HepG2 (cell line): Measurements from ENCODE around the gene SIVA1. TPM values are rescaled to one million over a fixed set of nuclear protein-coding genes. Genes with fewer than 3 reads are reported as not detected.

Experiments
- ATAC-seq: fragments of 200-7000 bp; cut with Tn5 transposase; 3 replicates; pipeline ENCODE4 v1.9.1; 2020; ENCODE audit warnings: mild to moderate bottlenecking, moderate library complexity
- BruUV-seq: library from RNA; stranded (reverse); fragments of 400-500 nt; replicated peaks from 2 replicates; lab custom pipeline; 2021; lab: Mats Ljungman, UMichigan
- CTCF ChIA-PET: fragments of 300-600 bp; formaldehyde crosslinking; extraction: SDS; loops from one replicate; lab custom pipeline; 2021; ENCODE audit warnings: low total read pairs, inconsistent platforms, low intra/inter-chr PET ratio; lab: Yijun Ruan, JAX
- POLR2A ChIA-PET: fragments of 350-600 bp; sonication (Branson Sonifier 250); formaldehyde crosslinking; loops from one replicate; lab custom pipeline; 2020; ENCODE audit warnings: antibody characterized with exemption, inconsistent platforms; lab: Yijun Ruan, JAX
- DNase-seq: peaks from one replicate; pipeline ENCODE4 v3.0.0-alpha.2; 2015; ENCODE audit warnings: low spot score
- FAIRE-seq: peaks from 3 replicates; lab custom pipeline; 2011; peaks lifted over from hg19 to GRCh38; lab: Jason Lieb, UNC
- H2AFZ ChIP-seq: one replicate; pipeline ENCODE4 v1.6.1; 2011; ENCODE audit warnings: low read length, inconsistent platforms
- H3K27ac ChIP-seq: fragments of 300-600 bp; 3 replicates; pipeline ENCODE4 v1.8.0; 2011; ENCODE audit warnings: mixed run types, mild to moderate bottlenecking, mixed read lengths, low read length, inconsistent platforms; ENCODE audit not compliant: insufficient read depth; ENCODE audit errors: extremely low read length
- H3K27me3 ChIP-seq, 2 experiments: fragments of 200-600 bp in 1 of 2; 2 replicates in 1 of 2; 3 replicates in 1 of 2; pipeline versions ENCODE4 v1.6.0 to v1.8.0; 2011; ENCODE audit warnings: low read length in 2 of 2, mild to moderate bottlenecking in 2 of 2, moderate library complexity in 2 of 2, inconsistent platforms in 1 of 2; ENCODE audit not compliant: insufficient read depth in 2 of 2, control insufficient read depth in 1 of 2
- H3K36me3 ChIP-seq, 2 experiments: fragments of 200-600 bp in 1 of 2; replicated peaks in 1 of 2; 2 replicates in 1 of 2; 3 replicates in 1 of 2; pipeline versions ENCODE4 v1.5.1 to v1.8.0; 2011; ENCODE audit warnings: low read length in 2 of 2, inconsistent platforms in 1 of 2; ENCODE audit not compliant: insufficient read depth in 2 of 2, control insufficient read depth in 1 of 2
- H3K4me1 ChIP-seq: 2 replicates; pipeline ENCODE4 v1.5.1; 2012; ENCODE audit warnings: low read length, inconsistent platforms; ENCODE audit not compliant: insufficient read depth
- H3K4me2 ChIP-seq: 2 replicates; pipeline ENCODE4 v1.6.0; 2011; ENCODE audit warnings: low read depth, low read length, inconsistent platforms
- H3K4me3 ChIP-seq, 3 experiments: fragments of 200-600 bp in 1 of 3; sonication (generic), shearing (Covaris generic) in 1 of 3; replicated peaks in 1 of 3; 2 replicates each; pipeline ENCODE4 v1.5.1; 2011 to 2016; ENCODE audit warnings: low read length in 3 of 3, inconsistent platforms in 2 of 3, low read depth in 2 of 3, mild to moderate bottlenecking in 2 of 3, control low read depth in 1 of 3, mixed read lengths in 1 of 3; ENCODE audit not compliant: insufficient read depth in 1 of 3
- H3K79me2 ChIP-seq: one replicate; pipeline ENCODE4 v1.6.1; 2011; ENCODE audit warnings: low read length, inconsistent platforms; ENCODE audit not compliant: insufficient read depth
- H3K9ac ChIP-seq: 2 replicates; pipeline ENCODE4 v1.6.0; 2011; ENCODE audit warnings: mild to moderate bottlenecking, low read depth, low read length, inconsistent platforms; ENCODE audit not compliant: insufficient read depth
- H3K9me3 ChIP-seq: 2 replicates; pipeline ENCODE4 v1.5.1; 2012; ENCODE audit warnings: mild to moderate bottlenecking, low read length
- H4K20me1 ChIP-seq: 2 replicates; pipeline ENCODE4 v1.6.0; 2011; ENCODE audit warnings: inconsistent platforms, mild to moderate bottlenecking, low read length, moderate library complexity; ENCODE audit not compliant: insufficient read depth
- AGO2 ChIP-seq: fragments of 200-400 bp; formaldehyde crosslinking; optimal IDR thresholded peaks from 2 replicates; pipeline ENCODE3; 2017; ENCODE audit warnings: mild to moderate bottlenecking, low read depth, low read length, moderate library complexity
- ATM ChIP-seq: fragments of 450-650 bp; IDR thresholded peaks from 2 replicates; pipeline ENCODE4 v1.7.1; 2017; ENCODE audit warnings: mild to moderate bottlenecking, borderline replicate concordance
- NR2F1 ChIP-seq, 2 experiments: fragments of 450-650 bp in 1 of 2; formaldehyde crosslinking in 1 of 2; IDR thresholded peaks; 2 replicates each; pipeline versions ENCODE4 v1.5.0 to v1.6.1; 2016 to 2020; ENCODE audit warnings: mild to moderate bottlenecking in 1 of 2, missing compliant biosample characterization in 1 of 2, missing genetic modification reagents in 1 of 2, moderate library complexity in 1 of 2
- PLSCR1 ChIP-seq: sonication (generic); formaldehyde crosslinking; IDR thresholded peaks from 2 replicates; pipeline ENCODE4 v1.5.0; 2020; ENCODE audit warnings: missing genetic modification reagents, mild to moderate bottlenecking, borderline replicate concordance
- SMARCE1 ChIP-seq: fragments of 450-650 bp; IDR thresholded peaks from 2 replicates; pipeline ENCODE4 v1.6.1; 2017; ENCODE audit warnings: borderline replicate concordance
- SMC3 ChIP-seq: IDR thresholded peaks from 2 replicates; pipeline ENCODE4 v1.6.1; 2011; ENCODE audit warnings: low read length, improper control_type of control experiment
- SNRNP70 ChIP-seq: fragments of 200-400 bp; formaldehyde crosslinking; IDR thresholded peaks from 2 replicates; pipeline ENCODE4 v1.6.1; 2017; ENCODE audit warnings: mild to moderate bottlenecking, low read depth, low read length, moderate library complexity
- ZBTB42 ChIP-seq: sonication (generic); formaldehyde crosslinking; IDR thresholded peaks from 2 replicates; pipeline ENCODE4 v1.5.0; 2020; ENCODE audit warnings: mild to moderate bottlenecking, missing genetic modification reagents
- ZFAT ChIP-seq: sonication (generic); formaldehyde crosslinking; conservative IDR thresholded peaks from 2 replicates; pipeline ENCODE4 v1.8.1; 2023; ENCODE audit warnings: missing genetic modification reagents, inconsistent platforms
- ZNF12 ChIP-seq: sonication (generic); formaldehyde crosslinking; IDR thresholded peaks from 2 replicates; pipeline ENCODE4 v1.5.0; 2020; ENCODE audit warnings: missing genetic modification reagents
- ZNF510 ChIP-seq: sonication (generic); formaldehyde crosslinking; IDR thresholded peaks from 2 replicates; pipeline ENCODE4 v1.4.0; 2020; ENCODE audit warnings: low read depth, mild to moderate bottlenecking, missing genetic modification reagents
- ZNF574 ChIP-seq: sonication (generic); formaldehyde crosslinking; IDR thresholded peaks from 2 replicates; pipeline ENCODE4 v1.4.0; 2020; ENCODE audit warnings: missing genetic modification reagents
- ZNF768 ChIP-seq: sonication (generic); formaldehyde crosslinking; IDR thresholded peaks from 2 replicates; pipeline ENCODE4 v1.4.0; 2020; ENCODE audit warnings: missing genetic modification reagents
- WGBS: methylation state at CpG from one replicate; pipeline ENCODE4 v1.1.6; 2017; ENCODE audit warnings: low lambda C conversion rate; 5-methylcytosine and 5-hydroxymethylcytosine counted together
- in situ Hi-C: cut with HindIII; loops from 2 replicates; pipeline ENCODE4 v1.10.0; 2017; ENCODE audit warnings: low pct_unique_long_range_greater_than_20kb; ENCODE audit not compliant: extremely low pct_ligation_motif_present
- intact Hi-C: fragments of 100-400 bp; cut with micrococcal nuclease; formaldehyde crosslinking; loops from one replicate; pipeline ENCODE4 v1.10.0; 2022; ENCODE audit not compliant: unreplicated experiment
- polyA plus RNA-seq, 8 experiments: library from polyadenylated mRNA; depleted of rRNA in 3 of 8; stranded (reverse) in 7 of 8; unstranded in 1 of 8; fragments of >200 nt; fragmentation: Illumina TruSeq in 4 of 8; extraction: Trizol in 4 of 8; gene quantifications; 2 replicates each; pipeline versions ENCODE4 v1.2.1 to v1.2.3, GENCODE V29; 2011 to 2016; ENCODE audit warnings: low read depth in 4 of 8, missing spikeins in 1 of 8, mixed read lengths in 1 of 8; ENCODE audit not compliant: insufficient read depth in 1 of 8
- total RNA-seq, 5 experiments: library from RNA; depleted of rRNA; stranded (reverse); fragments of >200 nt; fragmentation: Illumina TruSeq; extraction: Trizol; gene quantifications; 2 replicates each; pipeline ENCODE4 v1.2.3, GENCODE V29; 2016; ENCODE audit warnings: low read depth in 1 of 5
- TF ChIP-seq, protein P1 (sequence below): sonication (generic); formaldehyde crosslinking; IDR thresholded peaks from 2 replicates; pipeline ENCODE4 v1.5.0; 2020; ENCODE audit warnings: missing genetic modification reagents
- TF ChIP-seq, protein P2 (sequence below): IDR thresholded peaks from 2 replicates; pipeline ENCODE4 v1.6.1; 2016
- TF ChIP-seq, protein P3 (sequence below): sonication (generic); formaldehyde crosslinking; IDR thresholded peaks from 2 replicates; pipeline ENCODE4 v1.5.0; 2020; ENCODE audit warnings: mild to moderate bottlenecking, missing genetic modification reagents

Gene SIVA1
- total and polyA plus RNA-seq, 2 of the 13 experiments (the other 11 are each of a cell fraction or from before 2014, with no cell fraction given) = 123 to 186 TPM

DNA sequence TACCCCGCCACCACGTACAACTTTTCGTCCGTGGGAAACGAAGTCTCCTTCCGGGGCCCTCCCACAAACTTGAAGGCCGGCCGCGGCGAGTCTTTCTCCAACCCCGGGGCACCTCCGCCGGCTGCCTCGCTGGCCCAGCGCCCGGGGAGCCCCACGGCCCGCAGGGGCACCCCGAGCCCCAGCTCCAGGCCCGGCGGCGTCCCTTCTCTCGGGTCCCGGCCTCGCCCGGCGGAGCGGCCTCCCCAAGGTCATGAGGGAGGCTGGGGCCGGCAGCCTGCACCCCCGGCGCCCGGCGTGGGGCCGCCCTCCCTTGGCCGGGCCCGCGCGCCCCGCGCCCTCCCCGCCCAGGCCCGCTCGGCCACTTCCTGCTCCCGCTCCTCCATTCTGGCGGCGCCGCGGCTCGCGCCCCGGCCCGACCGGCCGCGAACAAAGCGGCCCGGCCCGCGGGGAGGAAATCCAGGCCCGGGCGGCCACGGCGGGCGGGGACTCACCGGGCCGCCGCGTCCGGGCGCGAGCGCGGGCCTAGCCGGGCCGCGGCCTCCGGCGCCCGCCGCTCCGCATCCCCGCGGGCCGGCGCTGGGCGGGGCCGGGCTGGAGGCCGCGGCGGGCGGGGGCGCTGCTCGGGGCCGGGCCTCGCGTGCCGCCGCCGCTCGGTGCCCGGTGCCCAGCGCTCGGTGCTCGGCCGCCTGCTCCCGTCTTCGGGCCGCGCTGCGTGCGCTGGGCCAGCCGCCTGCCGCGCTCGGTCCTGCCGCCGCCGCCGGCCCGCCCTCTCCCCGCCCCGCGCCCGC lies 42.2 kb downstream of the SIVA1 start, which contains the start of gene AKT1:
Gene AKT1, minus strand, starts transcription at position 756 of the 788 bp plus-strand sequence. CDS start 3,105 bp downstream, outside the sequence.
- Histone ChIP-seq H3K79me2 (peaks cover 25% of the 10 kb centered on the region), H3K4me2 (peak within 1 kb of the TSS; percentile 100), H3K9ac (peak within 1 kb of the TSS; percentile 86), H3K9me3 (no peaks in the 10 kb centered on the region), H3K27me3 (no peaks in the 10 kb centered on the region), H3K4me3 (peak within 1 kb of the TSS; percentile 78 to 92 (median 88)), H3K4me1 (peaks cover 65% of the 10 kb centered on the region), H3K27ac (peak within 1 kb of the TSS; percentile 57), H4K20me1 (peaks cover 12% of the 10 kb centered on the region), H3K36me3 (peaks cover 5 to 17% of the 10 kb centered on the region in 2 experiments; a peak in 3 of 5 replicates), H2AFZ (no peak within 1 kb of the TSS)
- no TSS peak for BruUV-seq
- ChIA-PET CTCF (no interaction called here), POLR2A (interaction anchor here (1.3 to 4.1 kb wide), 5 partner anchors 26 to 70 kb away, joined by 4 to 23 read pairs (median 15); partner anchors contain the start of genes CEP170B and SIVA1)
- ATAC-seq = no peak
- in situ Hi-C loops (no loop called here), intact Hi-C loops (loop anchor here (2.0 kb wide), 1 partner anchor 14 kb away; no protein-coding TSS in a partner anchor)
- no peak for FAIRE-seq
- 0% methylated on average over 4 of the region's 124 CpGs for WGBS
- no peak for DNase-seq
- TF ChIP-seq, protein P1, sequence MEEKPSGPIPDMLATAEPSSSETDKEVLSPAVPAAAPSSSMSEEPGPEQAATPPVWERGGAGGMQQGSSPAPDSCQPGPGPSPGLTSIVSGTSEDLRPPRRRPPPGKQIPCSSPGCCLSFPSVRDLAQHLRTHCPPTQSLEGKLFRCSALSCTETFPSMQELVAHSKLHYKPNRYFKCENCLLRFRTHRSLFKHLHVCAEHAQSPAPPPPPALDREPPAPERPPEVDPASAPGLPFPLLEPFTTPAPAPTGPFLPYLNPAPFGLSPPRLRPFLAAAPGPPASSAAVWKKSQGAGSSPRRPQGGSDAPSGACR (CRISPR knock-in tag) = no peak
- TF ChIP-seq, protein P2, sequence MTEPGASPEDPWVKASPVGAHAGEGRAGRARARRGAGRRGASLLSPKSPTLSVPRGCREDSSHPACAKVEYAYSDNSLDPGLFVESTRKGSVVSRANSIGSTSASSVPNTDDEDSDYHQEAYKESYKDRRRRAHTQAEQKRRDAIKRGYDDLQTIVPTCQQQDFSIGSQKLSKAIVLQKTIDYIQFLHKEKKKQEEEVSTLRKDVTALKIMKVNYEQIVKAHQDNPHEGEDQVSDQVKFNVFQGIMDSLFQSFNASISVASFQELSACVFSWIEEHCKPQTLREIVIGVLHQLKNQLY (CRISPR knock-in tag) = no peak
- no peak for TF ChIP-seq SMARCE1
- no peak for TF ChIP-seq ZNF768
- 0 out of 2 replicates have a peak, but pooled peaks have one; percentile 7 for TF ChIP-seq ZNF574
- no peak for TF ChIP-seq PLSCR1 (CRISPR knock-in tag)
- 0 out of 2 replicates have a peak, but pooled peaks have one; percentile 3 for TF ChIP-seq ZFAT (CRISPR knock-in tag)
- TF ChIP-seq, protein P3, sequence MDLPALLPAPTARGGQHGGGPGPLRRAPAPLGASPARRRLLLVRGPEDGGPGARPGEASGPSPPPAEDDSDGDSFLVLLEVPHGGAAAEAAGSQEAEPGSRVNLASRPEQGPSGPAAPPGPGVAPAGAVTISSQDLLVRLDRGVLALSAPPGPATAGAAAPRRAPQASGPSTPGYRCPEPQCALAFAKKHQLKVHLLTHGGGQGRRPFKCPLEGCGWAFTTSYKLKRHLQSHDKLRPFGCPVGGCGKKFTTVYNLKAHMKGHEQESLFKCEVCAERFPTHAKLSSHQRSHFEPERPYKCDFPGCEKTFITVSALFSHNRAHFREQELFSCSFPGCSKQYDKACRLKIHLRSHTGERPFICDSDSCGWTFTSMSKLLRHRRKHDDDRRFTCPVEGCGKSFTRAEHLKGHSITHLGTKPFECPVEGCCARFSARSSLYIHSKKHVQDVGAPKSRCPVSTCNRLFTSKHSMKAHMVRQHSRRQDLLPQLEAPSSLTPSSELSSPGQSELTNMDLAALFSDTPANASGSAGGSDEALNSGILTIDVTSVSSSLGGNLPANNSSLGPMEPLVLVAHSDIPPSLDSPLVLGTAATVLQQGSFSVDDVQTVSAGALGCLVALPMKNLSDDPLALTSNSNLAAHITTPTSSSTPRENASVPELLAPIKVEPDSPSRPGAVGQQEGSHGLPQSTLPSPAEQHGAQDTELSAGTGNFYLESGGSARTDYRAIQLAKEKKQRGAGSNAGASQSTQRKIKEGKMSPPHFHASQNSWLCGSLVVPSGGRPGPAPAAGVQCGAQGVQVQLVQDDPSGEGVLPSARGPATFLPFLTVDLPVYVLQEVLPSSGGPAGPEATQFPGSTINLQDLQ (CRISPR knock-in tag) = no peak
- TF ChIP-seq SNRNP70 = no peak
- TF ChIP-seq SMC3 = no peak
- TF ChIP-seq ZBTB42 = no peak
- no peak for TF ChIP-seq ZNF12 (CRISPR knock-in tag)
- peak; percentile 34 for TF ChIP-seq AGO2
- no peak for TF ChIP-seq NR2F1 (CRISPR knock-in tag; IDR thresholded peaks at IDR 0.05)
- no peak for TF ChIP-seq ATM
- TF ChIP-seq ZNF510 (CRISPR knock-in tag) = no peak
